Stimulated activated CD8-positive, alpha-beta memory T cell treated with anti-CD3 and anti-CD28 coated beads, Interleukin-7, amount 100 ng/mL, for 1 hour (primary cell): ENCODE data around the gene TOR1AIP2.
"Not testable (repeated sequence)": the region's sequence is repeated elsewhere in the genome, so short reads cannot be mapped to it uniquely, and the experiment has no call there.

Source experiments
- DNase-seq, 2 donors: peaks; one replicate each; pipeline ENCODE4 v3.0.0-alpha.2; 2020; ENCODE audit warnings: low read depth in 2 of 2

TOR1AIP2 gene

GRCh38 chr1:179807691-179808485, 69.7 kb downstream of the TOR1AIP2 start:
- no peak for DNase-seq

GRCh38 chr1:179807291-179807690, 70.3 kb downstream of the TOR1AIP2 start:
- no peak for DNase-seq

- DNase-seq = no peak
Measured at GRCh38 chr1:179806333-179806732, 71.3 kb downstream of the TOR1AIP2 start.

- DNase-seq = no peak
Measured at GRCh38 chr1:179805291-179806195, 72.1 kb downstream of the TOR1AIP2 start.

- not testable (repeated sequence) for DNase-seq
Measured at GRCh38 chr1:179804417-179804816, 73.2 kb downstream of the TOR1AIP2 start.

- DNase-seq = no peak
Measured at GRCh38 chr1:179803918-179804317, 73.7 kb downstream of the TOR1AIP2 start.

GRCh38 chr1:179803104-179803503, 74.5 kb downstream of the TOR1AIP2 start:
- no peak for DNase-seq

- no peak for DNase-seq
Measured at GRCh38 chr1:179800481-179800880, 77.1 kb downstream of the TOR1AIP2 start.

- DNase-seq = no peak
Measured at GRCh38 chr1:179798864-179799516, 78.6 kb downstream of the TOR1AIP2 start.

- DNase-seq = no peak
Measured at GRCh38 chr1:179798213-179798863, 79.3 kb downstream of the TOR1AIP2 start.

GRCh38 chr1:179794669-179795068, 82.9 kb downstream of the TOR1AIP2 start:
- DNase-seq = no peak

GRCh38 chr1:179794146-179794545, 83.5 kb downstream of the TOR1AIP2 start:
- DNase-seq = no peak

- no peak for DNase-seq
Measured at GRCh38 chr1:179793281-179793680, 84.3 kb downstream of the TOR1AIP2 start.
